ENCODE measurements around the gene PDK4.

DNA sequence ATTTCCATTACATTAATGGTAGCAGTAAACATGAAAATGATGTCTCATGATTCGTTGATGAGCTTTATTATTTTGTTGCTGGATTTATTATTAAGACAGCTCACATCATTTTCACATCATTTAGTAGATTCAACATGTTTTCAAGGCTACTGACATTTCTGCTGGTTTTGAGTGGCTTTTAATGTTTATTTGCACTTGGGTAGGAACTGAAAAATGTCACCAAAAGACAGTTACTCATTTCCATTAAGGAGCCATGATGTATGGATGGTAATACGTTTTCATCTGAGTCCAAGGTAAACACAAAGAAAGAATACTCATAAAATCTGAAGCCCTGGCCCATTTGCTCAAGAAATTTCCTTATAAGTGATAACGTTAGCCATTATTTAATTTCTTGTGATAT lies 14.8 kb downstream of the PDK4 start:
- TF ChIP-seq, protein P1, sequence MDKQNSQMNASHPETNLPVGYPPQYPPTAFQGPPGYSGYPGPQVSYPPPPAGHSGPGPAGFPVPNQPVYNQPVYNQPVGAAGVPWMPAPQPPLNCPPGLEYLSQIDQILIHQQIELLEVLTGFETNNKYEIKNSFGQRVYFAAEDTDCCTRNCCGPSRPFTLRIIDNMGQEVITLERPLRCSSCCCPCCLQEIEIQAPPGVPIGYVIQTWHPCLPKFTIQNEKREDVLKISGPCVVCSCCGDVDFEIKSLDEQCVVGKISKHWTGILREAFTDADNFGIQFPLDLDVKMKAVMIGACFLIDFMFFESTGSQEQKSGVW (CRISPR knock-in tag; IDR thresholded peaks at IDR 0.05; ENCODE audit: borderline replicate concordance) = no peak
- TF ChIP-seq YY1 (IDR thresholded peaks at IDR 0.05; ENCODE audit: insufficient read depth, insufficient replicate concordance, low read depth, low read length) = no peak
- TF ChIP-seq, protein P2, sequence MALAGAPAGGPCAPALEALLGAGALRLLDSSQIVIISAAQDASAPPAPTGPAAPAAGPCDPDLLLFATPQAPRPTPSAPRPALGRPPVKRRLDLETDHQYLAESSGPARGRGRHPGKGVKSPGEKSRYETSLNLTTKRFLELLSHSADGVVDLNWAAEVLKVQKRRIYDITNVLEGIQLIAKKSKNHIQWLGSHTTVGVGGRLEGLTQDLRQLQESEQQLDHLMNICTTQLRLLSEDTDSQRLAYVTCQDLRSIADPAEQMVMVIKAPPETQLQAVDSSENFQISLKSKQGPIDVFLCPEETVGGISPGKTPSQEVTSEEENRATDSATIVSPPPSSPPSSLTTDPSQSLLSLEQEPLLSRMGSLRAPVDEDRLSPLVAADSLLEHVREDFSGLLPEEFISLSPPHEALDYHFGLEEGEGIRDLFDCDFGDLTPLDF (CRISPR knock-in tag; IDR thresholded peaks at IDR 0.05) = no peak
- TF ChIP-seq ZEB1 (IDR thresholded peaks at IDR 0.05; ENCODE audit: insufficient replicate concordance, low read depth) = no peak
- TF ChIP-seq ZNF331 (CRISPR knock-in tag; IDR thresholded peaks at IDR 0.05) = no peak
- TF ChIP-seq SCMH1 (CRISPR knock-in tag; IDR thresholded peaks at IDR 0.05; ENCODE audit: borderline replicate concordance) = no peak
- no peak for TF ChIP-seq SP1 (IDR thresholded peaks at IDR 0.05)
- TF ChIP-seq SP1 (CRISPR knock-in tag; IDR thresholded peaks at IDR 0.05) = no peak
- no peak for TF ChIP-seq SRSF1 (optimal IDR thresholded peaks at IDR 0.05; ENCODE audit: low read depth, low read length)
- TF ChIP-seq, protein P3, sequence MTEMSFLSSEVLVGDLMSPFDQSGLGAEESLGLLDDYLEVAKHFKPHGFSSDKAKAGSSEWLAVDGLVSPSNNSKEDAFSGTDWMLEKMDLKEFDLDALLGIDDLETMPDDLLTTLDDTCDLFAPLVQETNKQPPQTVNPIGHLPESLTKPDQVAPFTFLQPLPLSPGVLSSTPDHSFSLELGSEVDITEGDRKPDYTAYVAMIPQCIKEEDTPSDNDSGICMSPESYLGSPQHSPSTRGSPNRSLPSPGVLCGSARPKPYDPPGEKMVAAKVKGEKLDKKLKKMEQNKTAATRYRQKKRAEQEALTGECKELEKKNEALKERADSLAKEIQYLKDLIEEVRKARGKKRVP (CRISPR knock-in tag; IDR thresholded peaks at IDR 0.05) = no peak
- TF ChIP-seq MYNN (CRISPR knock-in tag; IDR thresholded peaks at IDR 0.05; ENCODE audit: low read depth) = no peak
- no peak for TF ChIP-seq HDAC6 (IDR thresholded peaks at IDR 0.05; ENCODE audit: low read depth, low read length)
- TF ChIP-seq, protein P4, sequence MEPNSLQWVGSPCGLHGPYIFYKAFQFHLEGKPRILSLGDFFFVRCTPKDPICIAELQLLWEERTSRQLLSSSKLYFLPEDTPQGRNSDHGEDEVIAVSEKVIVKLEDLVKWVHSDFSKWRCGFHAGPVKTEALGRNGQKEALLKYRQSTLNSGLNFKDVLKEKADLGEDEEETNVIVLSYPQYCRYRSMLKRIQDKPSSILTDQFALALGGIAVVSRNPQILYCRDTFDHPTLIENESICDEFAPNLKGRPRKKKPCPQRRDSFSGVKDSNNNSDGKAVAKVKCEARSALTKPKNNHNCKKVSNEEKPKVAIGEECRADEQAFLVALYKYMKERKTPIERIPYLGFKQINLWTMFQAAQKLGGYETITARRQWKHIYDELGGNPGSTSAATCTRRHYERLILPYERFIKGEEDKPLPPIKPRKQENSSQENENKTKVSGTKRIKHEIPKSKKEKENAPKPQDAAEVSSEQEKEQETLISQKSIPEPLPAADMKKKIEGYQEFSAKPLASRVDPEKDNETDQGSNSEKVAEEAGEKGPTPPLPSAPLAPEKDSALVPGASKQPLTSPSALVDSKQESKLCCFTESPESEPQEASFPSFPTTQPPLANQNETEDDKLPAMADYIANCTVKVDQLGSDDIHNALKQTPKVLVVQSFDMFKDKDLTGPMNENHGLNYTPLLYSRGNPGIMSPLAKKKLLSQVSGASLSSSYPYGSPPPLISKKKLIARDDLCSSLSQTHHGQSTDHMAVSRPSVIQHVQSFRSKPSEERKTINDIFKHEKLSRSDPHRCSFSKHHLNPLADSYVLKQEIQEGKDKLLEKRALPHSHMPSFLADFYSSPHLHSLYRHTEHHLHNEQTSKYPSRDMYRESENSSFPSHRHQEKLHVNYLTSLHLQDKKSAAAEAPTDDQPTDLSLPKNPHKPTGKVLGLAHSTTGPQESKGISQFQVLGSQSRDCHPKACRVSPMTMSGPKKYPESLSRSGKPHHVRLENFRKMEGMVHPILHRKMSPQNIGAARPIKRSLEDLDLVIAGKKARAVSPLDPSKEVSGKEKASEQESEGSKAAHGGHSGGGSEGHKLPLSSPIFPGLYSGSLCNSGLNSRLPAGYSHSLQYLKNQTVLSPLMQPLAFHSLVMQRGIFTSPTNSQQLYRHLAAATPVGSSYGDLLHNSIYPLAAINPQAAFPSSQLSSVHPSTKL (CRISPR knock-in tag; IDR thresholded peaks at IDR 0.05) = no peak
- no peak for TF ChIP-seq TBL1XR1 (IDR thresholded peaks at IDR 0.05; ENCODE audit: borderline replicate concordance, low read length, partially characterized antibody)
- no peak for TF ChIP-seq BCL6 (CRISPR knock-in tag; IDR thresholded peaks at IDR 0.05)
